ENCODE results near the gene ZCCHC12.

DNA sequence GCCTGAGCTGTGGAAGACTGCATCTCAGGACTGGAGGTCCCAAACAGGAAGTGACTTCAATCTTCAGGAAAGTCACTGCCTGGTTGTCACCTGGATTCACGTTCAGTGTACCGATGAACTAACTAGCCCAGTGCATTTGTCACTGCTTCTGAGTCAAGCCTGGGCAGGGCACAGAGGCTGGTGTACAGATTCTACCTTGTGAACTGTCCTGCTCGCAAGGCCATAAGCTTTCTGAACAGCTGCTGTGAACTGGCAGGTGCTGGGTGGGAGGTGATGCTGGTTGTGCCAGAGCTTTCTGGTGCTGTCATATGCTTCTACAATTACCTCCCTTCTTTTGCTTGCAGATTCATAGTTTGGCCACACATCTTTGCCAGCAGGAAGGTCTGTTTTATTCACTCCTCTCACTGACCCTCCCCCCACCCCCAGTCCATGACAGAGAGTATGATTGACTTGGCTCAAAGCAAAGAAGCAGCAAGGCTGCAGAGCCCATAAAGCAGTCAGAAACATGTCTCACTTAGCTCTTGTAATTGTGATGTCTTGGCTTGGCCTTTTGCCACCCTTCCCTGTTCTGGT, 40.5 kb downstream of the ZCCHC12 start:
- TF ChIP-seq POLR2A (IDR thresholded peaks at IDR 0.05), result no peak
- TF ChIP-seq, protein P1, sequence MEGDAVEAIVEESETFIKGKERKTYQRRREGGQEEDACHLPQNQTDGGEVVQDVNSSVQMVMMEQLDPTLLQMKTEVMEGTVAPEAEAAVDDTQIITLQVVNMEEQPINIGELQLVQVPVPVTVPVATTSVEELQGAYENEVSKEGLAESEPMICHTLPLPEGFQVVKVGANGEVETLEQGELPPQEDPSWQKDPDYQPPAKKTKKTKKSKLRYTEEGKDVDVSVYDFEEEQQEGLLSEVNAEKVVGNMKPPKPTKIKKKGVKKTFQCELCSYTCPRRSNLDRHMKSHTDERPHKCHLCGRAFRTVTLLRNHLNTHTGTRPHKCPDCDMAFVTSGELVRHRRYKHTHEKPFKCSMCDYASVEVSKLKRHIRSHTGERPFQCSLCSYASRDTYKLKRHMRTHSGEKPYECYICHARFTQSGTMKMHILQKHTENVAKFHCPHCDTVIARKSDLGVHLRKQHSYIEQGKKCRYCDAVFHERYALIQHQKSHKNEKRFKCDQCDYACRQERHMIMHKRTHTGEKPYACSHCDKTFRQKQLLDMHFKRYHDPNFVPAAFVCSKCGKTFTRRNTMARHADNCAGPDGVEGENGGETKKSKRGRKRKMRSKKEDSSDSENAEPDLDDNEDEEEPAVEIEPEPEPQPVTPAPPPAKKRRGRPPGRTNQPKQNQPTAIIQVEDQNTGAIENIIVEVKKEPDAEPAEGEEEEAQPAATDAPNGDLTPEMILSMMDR (IDR thresholded peaks at IDR 0.05), result no peak
